DMS114 treated with DMSO at 0.1 percent for 48 hours (cell line): ENCODE results near the gene HOGA1.
"Not testable (repeated sequence)": the region's sequence is repeated elsewhere in the genome, so short reads cannot be mapped to it uniquely, and the experiment has no call there.

Source experiments
- DNase-seq: peaks from one replicate; lab custom pipeline; 2025; ENCODE audit not compliant: unreplicated experiment; lab: John Stamatoyannopoulos, UW

The HOGA1 gene

GRCh38 chr10:97644936-97645335, 60.7 kb downstream of the HOGA1 start:
- no peak for DNase-seq

- no peak for DNase-seq
These were observed 63.4 kb downstream of the HOGA1 start for GRCh38 chr10:97647556-97647955.

- no peak for DNase-seq
These were observed 64.6 kb downstream of the HOGA1 start for GRCh38 chr10:97648562-97649404.

GRCh38 chr10:97649405-97649750, 65.2 kb downstream of the HOGA1 start:
- DNase-seq, result not testable (repeated sequence)

GRCh38 chr10:97650726-97651125, 66.5 kb downstream of the HOGA1 start:
- no peak for DNase-seq

GRCh38 chr10:97651773-97652172, 67.6 kb downstream of the HOGA1 start:
- no peak for DNase-seq

GRCh38 chr10:97656777-97657176, 72.6 kb downstream of the HOGA1 start:
- DNase-seq, result no peak

- no peak for DNase-seq
These were observed 75.4 kb downstream of the HOGA1 start for GRCh38 chr10:97659589-97659988.
